IMR-90 (cell line): ENCODE measurements around the gene APOL3. TPM values are rescaled to one million over a fixed set of nuclear protein-coding genes. Genes with fewer than 3 reads are reported as not detected.
A peak's percentile ranks its signal among the peaks of the same experiment; 100 is the strongest.

ENCODE experiments used
- ATAC-seq: fragments of 200-7000 bp; cut with Tn5 transposase; 2 replicates; pipeline ENCODE4 v1.9.1; 2020; ENCODE audit warnings: low read depth, mild to moderate bottlenecking, moderate library complexity
- BruUV-seq: library from RNA; stranded (reverse); fragments of 400-500 nt; replicated peaks from 2 replicates; lab custom pipeline; 2021; lab: Mats Ljungman, UMichigan
- CTCF ChIA-PET: fragments of 300-600 bp; formaldehyde crosslinking; extraction: SDS; loops from one replicate; lab custom pipeline; 2021; ENCODE audit warnings: antibody characterized with exemption; lab: Yijun Ruan, JAX
- POLR2A ChIA-PET: fragments of 300-600 bp; sonication (Branson Sonifier 250); formaldehyde crosslinking; loops from one replicate; lab custom pipeline; 2022; ENCODE audit warnings: antibody characterized with exemption; ENCODE audit not compliant: unreplicated experiment; lab: Charles Lee
- DNase-seq: peaks from one replicate; pipeline ENCODE4 v3.0.0; 2013
- H2AFZ ChIP-seq: replicated peaks from 2 replicates; pipeline ENCODE3; 2013; ENCODE audit warnings: low read length, mild to moderate bottlenecking; ENCODE audit not compliant: poor library complexity
- H2AK5ac ChIP-seq: 2 replicates; pipeline ENCODE4 v1.6.1; 2013; ENCODE audit warnings: low read depth, low read length, inconsistent platforms
- H2AK9ac ChIP-seq: replicated peaks from 2 replicates; pipeline ENCODE3; 2013; ENCODE audit warnings: mild to moderate bottlenecking, low read depth, low read length, moderate library complexity; ENCODE audit not compliant: poor library complexity
- H2BK120ac ChIP-seq: 2 replicates; pipeline ENCODE4 v1.6.1; 2013; ENCODE audit warnings: low read depth, low read length, inconsistent platforms
- H2BK15ac ChIP-seq: 3 replicates; pipeline ENCODE4 v1.6.1; 2013; ENCODE audit warnings: low read depth, low read length, inconsistent platforms
- H2BK20ac ChIP-seq: 2 replicates; pipeline ENCODE4 v1.6.1; 2013; ENCODE audit warnings: low read depth, mild to moderate bottlenecking, inconsistent platforms, low read length, moderate library complexity
- H2BK5ac ChIP-seq: 2 replicates; pipeline ENCODE4 v1.6.1; 2013; ENCODE audit warnings: mild to moderate bottlenecking, low read depth, low read length, inconsistent platforms; ENCODE audit not compliant: poor library complexity, severe bottlenecking
- H3K14ac ChIP-seq: replicated peaks from 2 replicates; pipeline ENCODE4 v1.6.1; 2013; ENCODE audit warnings: low read depth, low read length, inconsistent platforms
- H3K18ac ChIP-seq: 2 replicates; pipeline ENCODE4 v1.6.1; 2013; ENCODE audit warnings: low read depth, low read length, control low read depth
- H3K23ac ChIP-seq: 2 replicates; pipeline ENCODE4 v1.6.1; 2013; ENCODE audit warnings: low read depth, low read length, inconsistent platforms
- H3K27ac ChIP-seq: 2 replicates; pipeline ENCODE4 v1.5.1; 2013; ENCODE audit warnings: mild to moderate bottlenecking, control low read depth, low read length; ENCODE audit not compliant: insufficient read depth
- H3K27me3 ChIP-seq: 2 replicates; pipeline ENCODE4 v1.6.1; 2013; ENCODE audit warnings: low read length; ENCODE audit not compliant: control insufficient read depth, insufficient read depth
- H3K36me3 ChIP-seq: 2 replicates; pipeline ENCODE4 v1.6.1; 2013; ENCODE audit warnings: low read length, mixed read lengths; ENCODE audit not compliant: control insufficient read depth, insufficient read depth
- H3K4ac ChIP-seq: 2 replicates; pipeline ENCODE4 v1.6.1; 2013; ENCODE audit warnings: low read depth, low read length, inconsistent platforms
- H3K4me1 ChIP-seq: 2 replicates; pipeline ENCODE4 v1.6.1; 2013; ENCODE audit warnings: low read length, mixed read lengths; ENCODE audit not compliant: control insufficient read depth, insufficient read depth
- H3K4me2 ChIP-seq: 2 replicates; pipeline ENCODE4 v1.6.1; 2013; ENCODE audit warnings: low read depth, mild to moderate bottlenecking, control low read depth, low read length, moderate library complexity
- H3K4me3 ChIP-seq: 2 replicates; pipeline ENCODE4 v1.5.1; 2013; ENCODE audit warnings: low read depth, mild to moderate bottlenecking, control low read depth, low read length, moderate library complexity; ENCODE audit not compliant: insufficient read depth
- H3K56ac ChIP-seq: 2 replicates; pipeline ENCODE4 v1.6.1; 2013; ENCODE audit warnings: low read length, inconsistent platforms; ENCODE audit not compliant: insufficient read depth; ENCODE audit errors: extremely low read depth
- H3K79me1 ChIP-seq, 2 experiments: 2 replicates each; pipeline ENCODE4 v1.6.1; 2013; ENCODE audit warnings: low read length in 2 of 2, inconsistent platforms in 1 of 2, low read depth in 1 of 2
- H3K9ac ChIP-seq: 2 replicates; pipeline ENCODE4 v1.6.1; 2013; ENCODE audit warnings: low read depth, low read length, control low read depth
- H3K9me1 ChIP-seq: 2 replicates; pipeline ENCODE4 v1.6.1; 2013; ENCODE audit warnings: low read length, inconsistent platforms; ENCODE audit not compliant: insufficient read depth
- H3K9me3 ChIP-seq: 2 replicates; pipeline ENCODE4 v1.6.1; 2013; ENCODE audit warnings: low read length; ENCODE audit not compliant: control insufficient read depth, insufficient read depth
- H4K20me1 ChIP-seq: 2 replicates; pipeline ENCODE4 v1.6.1; 2013; ENCODE audit warnings: low read length, inconsistent platforms; ENCODE audit not compliant: insufficient read depth
- H4K5ac ChIP-seq: 2 replicates; pipeline ENCODE4 v1.6.1; 2013; ENCODE audit warnings: mild to moderate bottlenecking, low read depth, low read length, control low read depth
- H4K8ac ChIP-seq, 2 experiments: 2 replicates each; pipeline ENCODE4 v1.6.1; 2013; ENCODE audit warnings: low read depth in 2 of 2, low read length in 2 of 2, control low read depth in 1 of 2, inconsistent platforms in 1 of 2
- H4K91ac ChIP-seq: 2 replicates; pipeline ENCODE4 v1.6.1; 2013; ENCODE audit warnings: low read depth, low read length, inconsistent platforms; ENCODE audit not compliant: insufficient read depth
- BHLHE40 ChIP-seq: fragments of 150-350 bp; IDR thresholded peaks from 2 replicates; pipeline ENCODE4 v1.6.1; 2016; ENCODE audit warnings: mild to moderate bottlenecking, low read depth, low read length
- CEBPB ChIP-seq: IDR thresholded peaks from 2 replicates; pipeline ENCODE4 v1.6.1; 2012; ENCODE audit warnings: low read depth, low read length, improper control_type of control experiment
- FOS ChIP-seq: fragments of 150-350 bp; IDR thresholded peaks from 2 replicates; pipeline ENCODE4 v1.6.1; 2016; ENCODE audit warnings: low read depth, low read length
- MXI1 ChIP-seq: IDR thresholded peaks from 2 replicates; pipeline ENCODE4 v1.6.1; 2012; ENCODE audit warnings: low read depth, mild to moderate bottlenecking, low read length, moderate library complexity, borderline replicate concordance
- NFE2L2 ChIP-seq: fragments of 150-350 bp; IDR thresholded peaks from 2 replicates; pipeline ENCODE4 v1.6.1; 2016; ENCODE audit warnings: low read depth, mild to moderate bottlenecking, low read length
- RAD21 ChIP-seq: IDR thresholded peaks from 2 replicates; pipeline ENCODE4 v1.6.1; 2012; ENCODE audit warnings: low read length, improper control_type of control experiment
- RCOR1 ChIP-seq: IDR thresholded peaks from 2 replicates; pipeline ENCODE4 v1.6.1; 2012; ENCODE audit warnings: mild to moderate bottlenecking, low read length, improper control_type of control experiment; ENCODE audit not compliant: insufficient replicate concordance
- RFX5 ChIP-seq: IDR thresholded peaks from 2 replicates; pipeline ENCODE4 v1.8.0; 2012; ENCODE audit warnings: low read depth, mild to moderate bottlenecking, low read length, moderate library complexity
- SMC3 ChIP-seq: fragments of 150-350 bp; IDR thresholded peaks from 2 replicates; pipeline ENCODE4 v1.6.1; 2016; ENCODE audit warnings: low read depth, mild to moderate bottlenecking, antibody characterized with exemption, low read length, moderate library complexity
- WGBS, 2 experiments: methylation state at CpG; one replicate each; pipeline versions ENCODE4 v1.1.5 to v1.1.7; 2013; ENCODE audit warnings: missing lambda C conversion rate in 2 of 2; ENCODE audit not compliant: insufficient read length in 1 of 2; ENCODE audit errors: extremely low coverage in 2 of 2; 5-methylcytosine and 5-hydroxymethylcytosine counted together
- dilution Hi-C: fragments of 300-500 bp; cut with HindIII; formaldehyde crosslinking; loops from one replicate; pipeline ENCODE4 v1.14.3; 2018; ENCODE audit warnings: low sequenced_read_pairs; ENCODE audit not compliant: unreplicated experiment
- in situ Hi-C: fragments of 300-500 bp; cut with MboI; formaldehyde crosslinking; loops from 3 replicates; pipeline ENCODE4 v1.14.3; 2019; ENCODE audit warnings: low sequenced_read_pairs, inconsistent platforms, mixed read lengths
- intact Hi-C: fragments of 100-400 bp; cut with micrococcal nuclease; formaldehyde crosslinking; loops from 2 replicates; pipeline ENCODE4 v1.10.0; 2022
- polyA plus RNA-seq, 3 experiments: library from polyadenylated mRNA; depleted of rRNA; stranded (reverse); fragments of >200 nt; gene quantifications; 2 replicates each; pipeline ENCODE4 v1.2.3, GENCODE V29; 2012; ENCODE audit warnings: low replicate concordance in 1 of 3
- total RNA-seq: library from RNA; depleted of rRNA; stranded (reverse); fragments of >200 nt; gene quantifications from 2 replicates; pipeline ENCODE4 v1.2.3, GENCODE V29; 2012
- TF ChIP-seq, protein P1 (sequence below): fragments of 150-350 bp; IDR thresholded peaks from 2 replicates; pipeline ENCODE4 v1.6.1; 2017; ENCODE audit warnings: mild to moderate bottlenecking, antibody characterized with exemption, low read length, low read depth
- TF ChIP-seq, protein P2 (sequence below): conservative IDR thresholded peaks from 2 replicates; pipeline ENCODE4 v1.5.1; 2012; ENCODE audit warnings: mild to moderate bottlenecking, low read depth, low read length, improper control_type of control experiment
- TF ChIP-seq, protein P3 (sequence below): fragments of 150-350 bp; IDR thresholded peaks from 2 replicates; pipeline ENCODE4 v1.6.1; 2016; ENCODE audit warnings: low read depth, mild to moderate bottlenecking, low read length, moderate library complexity, borderline replicate concordance

The APOL3 gene
- total and polyA plus RNA-seq, 2 of the 4 experiments (the other 2 are of a cell fraction) = 1.4 to 2.3 TPM

DNA sequence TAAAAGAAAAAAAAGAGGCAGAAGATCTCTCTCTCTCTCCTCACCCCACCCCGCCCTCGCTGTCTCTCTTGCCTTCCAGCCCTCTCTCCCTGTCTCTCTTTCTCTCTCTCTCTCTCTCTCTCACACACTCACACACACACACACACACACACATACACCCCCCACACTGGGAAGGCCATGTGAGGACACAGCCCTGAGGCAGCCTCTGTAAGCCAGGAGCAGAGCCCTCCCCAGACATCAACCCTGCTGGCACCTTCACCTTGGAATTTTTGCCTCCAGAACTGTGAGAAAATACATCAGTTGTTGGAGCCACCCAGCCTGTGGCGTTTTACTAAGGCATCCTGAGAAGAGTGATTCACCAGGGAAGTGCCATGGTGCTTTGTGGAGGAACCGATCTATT lies 14.7 kb downstream of the APOL3 start:
- Histone ChIP-seq H3K36me3 (no peaks in the 10 kb centered on the region), H4K5ac (no peak overlapping the region), H3K56ac (no peak overlapping the region), H2BK5ac (no peak overlapping the region), H3K9me3 (no peaks in the 10 kb centered on the region), H2BK120ac (no peak overlapping the region), H3K27ac (no peak overlapping the region), H4K8ac (no peak overlapping the region), H3K14ac (no peak overlapping the region), H4K91ac (no peak overlapping the region), H2AFZ (no peak overlapping the region), H3K27me3 (peaks cover 12% of the 10 kb centered on the region), H2AK5ac (no peak overlapping the region), H2BK20ac (no peak overlapping the region), H2BK15ac (no peak overlapping the region), H4K20me1 (no peaks in the 10 kb centered on the region), H3K9ac (no peak overlapping the region), H3K4me2 (no peak overlapping the region), H3K4me3 (no peak overlapping the region), H3K18ac (no peak overlapping the region), H3K79me1 (no peaks in the 10 kb centered on the region), H3K4me1 (no peaks in the 10 kb centered on the region), H2AK9ac (no peak overlapping the region), H3K23ac (no peak overlapping the region), H3K9me1 (no peaks in the 10 kb centered on the region), H3K4ac (no peak overlapping the region)
- no CpG with 5 or more reads among the region's 4 CpGs for WGBS, 2 experiments
- dilution Hi-C loops = no loop called here
- ChIA-PET POLR2A (no interaction called here), CTCF (interaction anchor here (1.5 kb wide), 1 partner anchor 38 kb away, joined by 4 read pairs; no protein-coding TSS in a partner anchor)
- DNase-seq (no peak), ATAC-seq (peak; percentile 19)
- in situ Hi-C loops = no loop called here
- intact Hi-C loops = loop anchor here (1.0 to 5.0 kb wide), 3 partner anchors 34 to 341 kb away; no protein-coding TSS in a partner anchor
- TF ChIP-seq, protein P1, sequence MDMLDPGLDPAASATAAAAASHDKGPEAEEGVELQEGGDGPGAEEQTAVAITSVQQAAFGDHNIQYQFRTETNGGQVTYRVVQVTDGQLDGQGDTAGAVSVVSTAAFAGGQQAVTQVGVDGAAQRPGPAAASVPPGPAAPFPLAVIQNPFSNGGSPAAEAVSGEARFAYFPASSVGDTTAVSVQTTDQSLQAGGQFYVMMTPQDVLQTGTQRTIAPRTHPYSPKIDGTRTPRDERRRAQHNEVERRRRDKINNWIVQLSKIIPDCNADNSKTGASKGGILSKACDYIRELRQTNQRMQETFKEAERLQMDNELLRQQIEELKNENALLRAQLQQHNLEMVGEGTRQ = no peak
- TF ChIP-seq MXI1 (no peak), FOS (no peak), CEBPB (no peak), BHLHE40 (no peak), SMC3 (no peak), RFX5 (no peak), NFE2L2 (no peak), RAD21 (no peak), RCOR1 (no peak)
- TF ChIP-seq, protein P2, sequence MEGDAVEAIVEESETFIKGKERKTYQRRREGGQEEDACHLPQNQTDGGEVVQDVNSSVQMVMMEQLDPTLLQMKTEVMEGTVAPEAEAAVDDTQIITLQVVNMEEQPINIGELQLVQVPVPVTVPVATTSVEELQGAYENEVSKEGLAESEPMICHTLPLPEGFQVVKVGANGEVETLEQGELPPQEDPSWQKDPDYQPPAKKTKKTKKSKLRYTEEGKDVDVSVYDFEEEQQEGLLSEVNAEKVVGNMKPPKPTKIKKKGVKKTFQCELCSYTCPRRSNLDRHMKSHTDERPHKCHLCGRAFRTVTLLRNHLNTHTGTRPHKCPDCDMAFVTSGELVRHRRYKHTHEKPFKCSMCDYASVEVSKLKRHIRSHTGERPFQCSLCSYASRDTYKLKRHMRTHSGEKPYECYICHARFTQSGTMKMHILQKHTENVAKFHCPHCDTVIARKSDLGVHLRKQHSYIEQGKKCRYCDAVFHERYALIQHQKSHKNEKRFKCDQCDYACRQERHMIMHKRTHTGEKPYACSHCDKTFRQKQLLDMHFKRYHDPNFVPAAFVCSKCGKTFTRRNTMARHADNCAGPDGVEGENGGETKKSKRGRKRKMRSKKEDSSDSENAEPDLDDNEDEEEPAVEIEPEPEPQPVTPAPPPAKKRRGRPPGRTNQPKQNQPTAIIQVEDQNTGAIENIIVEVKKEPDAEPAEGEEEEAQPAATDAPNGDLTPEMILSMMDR = no peak
- TF ChIP-seq, protein P3, sequence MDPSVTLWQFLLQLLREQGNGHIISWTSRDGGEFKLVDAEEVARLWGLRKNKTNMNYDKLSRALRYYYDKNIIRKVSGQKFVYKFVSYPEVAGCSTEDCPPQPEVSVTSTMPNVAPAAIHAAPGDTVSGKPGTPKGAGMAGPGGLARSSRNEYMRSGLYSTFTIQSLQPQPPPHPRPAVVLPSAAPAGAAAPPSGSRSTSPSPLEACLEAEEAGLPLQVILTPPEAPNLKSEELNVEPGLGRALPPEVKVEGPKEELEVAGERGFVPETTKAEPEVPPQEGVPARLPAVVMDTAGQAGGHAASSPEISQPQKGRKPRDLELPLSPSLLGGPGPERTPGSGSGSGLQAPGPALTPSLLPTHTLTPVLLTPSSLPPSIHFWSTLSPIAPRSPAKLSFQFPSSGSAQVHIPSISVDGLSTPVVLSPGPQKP = no peak
- no TSS peak for BruUV-seq
